GM15510 (cell line): ENCODE measurements around the gene SPI1.

Experiments
- POLR2A ChIP-seq: IDR thresholded peaks from 3 replicates; pipeline ENCODE4 v1.6.1; 2011; ENCODE audit warnings: borderline replicate concordance; ENCODE audit not compliant: insufficient read length; ENCODE audit errors: extremely low read depth

Gene SPI1

GRCh38 chr11:47394322-47395222, 16.2 kb upstream of the SPI1 start:
- peak; percentile 80 for TF ChIP-seq POLR2A

- TF ChIP-seq POLR2A = no peak
These were observed 15.6 kb upstream of the SPI1 start for GRCh38 chr11:47394050-47394321.

- TF ChIP-seq POLR2A = no peak
These were observed 15.1 kb upstream of the SPI1 start for GRCh38 chr11:47393163-47394049.

GRCh38 chr11:47392546-47393162, 14.3 kb upstream of the SPI1 start:
- TF ChIP-seq POLR2A = no peak

GRCh38 chr11:47391711-47392432, 13.5 kb upstream of the SPI1 start:
- no peak for TF ChIP-seq POLR2A

- TF ChIP-seq POLR2A = no peak
These were observed 12.8 kb upstream of the SPI1 start for GRCh38 chr11:47391077-47391583.

GRCh38 chr11:47390422-47390760, 12.0 kb upstream of the SPI1 start:
- no peak for TF ChIP-seq POLR2A

GRCh38 chr11:47389577-47390421, 11.5 kb upstream of the SPI1 start:
- no peak for TF ChIP-seq POLR2A

- no peak for TF ChIP-seq POLR2A
These were observed 10.6 kb upstream of the SPI1 start for GRCh38 chr11:47388697-47389576.

GRCh38 chr11:47387944-47388696, 9.8 kb upstream of the SPI1 start:
- TF ChIP-seq POLR2A = no peak

- TF ChIP-seq POLR2A = no peak
These were observed 6.2 kb upstream of the SPI1 start for GRCh38 chr11:47384498-47384897.

GRCh38 chr11:47383071-47383470, 4.7 kb upstream of the SPI1 start:
- no peak for TF ChIP-seq POLR2A
